IMR-90 (cell line): Measurements from ENCODE around the gene CD300H.

Source experiments
- BHLHE40 ChIP-seq: fragments of 150-350 bp; IDR thresholded peaks from 2 replicates; pipeline ENCODE4 v1.6.1; 2016; ENCODE audit warnings: mild to moderate bottlenecking, low read depth, low read length
- CTCF ChIP-seq: conservative IDR thresholded peaks from 2 replicates; pipeline ENCODE4 v1.5.1; 2012; ENCODE audit warnings: mild to moderate bottlenecking, low read depth, low read length, improper control_type of control experiment
- MAFK ChIP-seq: IDR thresholded peaks from 2 replicates; pipeline ENCODE4 v1.6.1; 2012; ENCODE audit warnings: low read depth, low read length, improper control_type of control experiment
- POLR2A ChIP-seq: IDR thresholded peaks from 2 replicates; pipeline ENCODE4 v1.6.1; 2012; ENCODE audit warnings: mild to moderate bottlenecking, low read depth, low read length
- RAD21 ChIP-seq: IDR thresholded peaks from 2 replicates; pipeline ENCODE4 v1.6.1; 2012; ENCODE audit warnings: low read length, improper control_type of control experiment
- RCOR1 ChIP-seq: IDR thresholded peaks from 2 replicates; pipeline ENCODE4 v1.6.1; 2012; ENCODE audit warnings: mild to moderate bottlenecking, low read length, improper control_type of control experiment; ENCODE audit not compliant: insufficient replicate concordance
- SMC3 ChIP-seq: fragments of 150-350 bp; IDR thresholded peaks from 2 replicates; pipeline ENCODE4 v1.6.1; 2016; ENCODE audit warnings: low read depth, mild to moderate bottlenecking, antibody characterized with exemption, low read length, moderate library complexity
- USF2 ChIP-seq: fragments of 150-350 bp; IDR thresholded peaks from 2 replicates; pipeline ENCODE4 v1.6.1; 2017; ENCODE audit warnings: mild to moderate bottlenecking, antibody characterized with exemption, low read length, low read depth

GRCh38 chr17:74532115-74532514 is 35.2 kb downstream of the CD300H start:
- no peak for TF ChIP-seq CTCF
- no peak for TF ChIP-seq RCOR1
- no peak for TF ChIP-seq MAFK
- no peak for TF ChIP-seq RAD21
- TF ChIP-seq USF2 = no peak
- TF ChIP-seq SMC3 = no peak
- TF ChIP-seq BHLHE40 = no peak
- no peak for TF ChIP-seq POLR2A
